Thyroid gland (tissue), 4 donors: ENCODE measurements around the gene PCDHGC4.

Source experiments
- CTCF ChIP-seq, 6 experiments: fragments of 200-600 bp in 3 of 6; fragments of 450-650 bp in 3 of 6; sonication (generic) in 3 of 6; IDR thresholded peaks; one replicate each; pipeline ENCODE4 v1.5.1; 2016 to 2019; ENCODE audit warnings: antibody characterized with exemption in 6 of 6, mild to moderate bottlenecking in 2 of 6, inconsistent platforms in 1 of 6, moderate library complexity in 1 of 6
- POLR2A ChIP-seq, 2 donors: fragments of 450-650 bp; IDR thresholded peaks; one replicate each; pipeline ENCODE4 v1.6.1; 2017; ENCODE audit warnings: antibody characterized with exemption in 2 of 2, mild to moderate bottlenecking in 2 of 2, moderate library complexity in 1 of 2

- TF ChIP-seq POLR2A (IDR thresholded peaks at IDR 0.05) (no peak), CTCF (IDR thresholded peaks at IDR 0.05) (no peak)
Measured at GRCh38 chr5:141479776-141480175, 5.1 kb upstream of the PCDHGC4 start.
